Trophoblast cell (in vitro differentiated cells and primary cell): ENCODE results near the gene SRBD1.

Experiments used
- DNase-seq, 2 donors: peaks; one replicate each; pipeline ENCODE4 v3.0.0-alpha.2; 2016
- H2AFZ ChIP-seq: 2 replicates; pipeline ENCODE4 v1.6.1; 2013; ENCODE audit warnings: low read length, moderate library complexity, mild to moderate bottlenecking; ENCODE audit not compliant: insufficient read depth, poor library complexity
- H2AK5ac ChIP-seq: 2 replicates; pipeline ENCODE4 v1.6.1; 2013; ENCODE audit warnings: mild to moderate bottlenecking, low read length
- H2BK120ac ChIP-seq: 2 replicates; pipeline ENCODE4 v1.6.1; 2013; ENCODE audit warnings: low read length, mild to moderate bottlenecking, moderate library complexity; ENCODE audit not compliant: insufficient read depth, poor library complexity
- H2BK12ac ChIP-seq: 2 replicates; pipeline ENCODE4 v1.6.1; 2013; ENCODE audit warnings: mild to moderate bottlenecking, low read length, moderate library complexity
- H2BK5ac ChIP-seq: 2 replicates; pipeline ENCODE4 v1.6.1; 2013; ENCODE audit warnings: low read length, low read depth, moderate library complexity, mild to moderate bottlenecking; ENCODE audit not compliant: poor library complexity
- H3K14ac ChIP-seq: 2 replicates; pipeline ENCODE4 v1.6.1; 2013; ENCODE audit warnings: mild to moderate bottlenecking, low read length
- H3K18ac ChIP-seq: 2 replicates; pipeline ENCODE4 v1.6.1; 2013; ENCODE audit warnings: mild to moderate bottlenecking, low read length
- H3K23ac ChIP-seq: 2 replicates; pipeline ENCODE4 v1.6.1; 2013; ENCODE audit warnings: low read length
- H3K27ac ChIP-seq: 2 replicates; pipeline ENCODE4 v1.5.1; 2013; ENCODE audit warnings: low read depth, mild to moderate bottlenecking, inconsistent platforms, low read length, moderate library complexity
- H3K27me3 ChIP-seq: 2 replicates; pipeline ENCODE4 v1.6.1; 2013; ENCODE audit warnings: inconsistent platforms, mild to moderate bottlenecking, low read length, moderate library complexity; ENCODE audit not compliant: insufficient read depth
- H3K36me3 ChIP-seq, 2 experiments: 1 replicate in 1 of 2; 2 replicates in 1 of 2; pipeline ENCODE4 v1.6.1; 2013; ENCODE audit warnings: low read length in 2 of 2, mild to moderate bottlenecking in 2 of 2, moderate library complexity in 1 of 2; ENCODE audit not compliant: insufficient read depth in 2 of 2, control insufficient read depth in 1 of 2
- H3K4ac ChIP-seq: 2 replicates; pipeline ENCODE4 v1.6.1; 2013; ENCODE audit warnings: low read depth, mild to moderate bottlenecking, low read length, moderate library complexity
- H3K4me1 ChIP-seq, 2 experiments: 1 replicate in 1 of 2; 2 replicates in 1 of 2; pipeline ENCODE4 v1.6.1; 2013; ENCODE audit warnings: low read length in 2 of 2, mild to moderate bottlenecking in 2 of 2, moderate library complexity in 1 of 2; ENCODE audit not compliant: insufficient read depth in 2 of 2, control insufficient read depth in 1 of 2
- H3K4me2 ChIP-seq: 2 replicates; pipeline ENCODE4 v1.6.1; 2013; ENCODE audit warnings: inconsistent platforms, mild to moderate bottlenecking, low read length, moderate library complexity
- H3K4me3 ChIP-seq: 2 replicates; pipeline ENCODE4 v1.5.1; 2013; ENCODE audit warnings: mild to moderate bottlenecking, low read depth, low read length, inconsistent platforms
- H3K79me1 ChIP-seq: one replicate; pipeline ENCODE4 v1.6.1; 2013; ENCODE audit warnings: low read length
- H3K79me2 ChIP-seq: 2 replicates; pipeline ENCODE4 v1.6.1; 2013; ENCODE audit warnings: low read length, mild to moderate bottlenecking; ENCODE audit not compliant: control insufficient read depth, insufficient read depth, poor library complexity
- H3K9ac ChIP-seq: 2 replicates; pipeline ENCODE4 v1.6.1; 2013; ENCODE audit warnings: mild to moderate bottlenecking, low read length
- H3K9me3 ChIP-seq: 2 replicates; pipeline ENCODE4 v1.6.1; 2013; ENCODE audit warnings: low read depth, mild to moderate bottlenecking, control low read depth, inconsistent platforms, low read length; ENCODE audit not compliant: insufficient read depth
- H4K12ac ChIP-seq: 2 replicates; pipeline ENCODE4 v1.6.1; 2013; ENCODE audit warnings: low read depth, mild to moderate bottlenecking, low read length, moderate library complexity
- H4K8ac ChIP-seq: 2 replicates; pipeline ENCODE4 v1.6.1; 2013; ENCODE audit warnings: low read depth, mild to moderate bottlenecking, low read length, moderate library complexity
- H4K91ac ChIP-seq: one replicate; pipeline ENCODE4 v1.6.1; 2013; ENCODE audit warnings: low read depth, mild to moderate bottlenecking, low read length, moderate library complexity
- WGBS: extraction: QIAGEN DNeasy Blood & Tissue Kit; methylation state at CpG from one replicate; pipeline ENCODE4 v1.1.7; 2013; ENCODE audit warnings: missing lambda C conversion rate; ENCODE audit not compliant: insufficient read length, insufficient coverage; ENCODE audit errors: extremely low coverage; 5-methylcytosine and 5-hydroxymethylcytosine counted together

SRBD1 gene

DNA sequence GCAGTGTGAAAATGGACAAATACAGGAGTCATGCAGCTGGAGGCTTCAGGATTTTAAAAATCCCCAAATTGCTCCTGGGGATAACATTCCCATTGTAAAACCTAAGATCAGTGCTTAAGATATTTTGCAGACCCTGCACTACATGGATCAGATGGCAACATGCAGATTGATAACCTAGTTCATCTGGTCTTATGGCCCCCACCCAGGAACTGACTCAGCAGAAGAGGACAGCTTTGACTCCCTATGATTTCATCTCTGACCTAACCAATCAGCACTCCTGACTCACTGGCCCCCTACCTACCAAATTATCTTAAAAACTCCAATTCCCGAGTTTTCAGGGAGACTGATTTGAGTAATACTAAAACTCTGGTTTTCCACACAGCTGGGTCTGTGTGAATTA, 20.0 kb downstream of the SRBD1 start:
- Histone ChIP-seq H3K79me2 (no peaks in the 10 kb centered on the region), H3K18ac (no peak overlapping the region), H3K79me1 (no peaks in the 10 kb centered on the region), H3K9me3 (no peaks in the 10 kb centered on the region), H4K12ac (no peak overlapping the region), H3K23ac (no peak overlapping the region), H2AFZ (no peak overlapping the region), H2BK120ac (no peak overlapping the region), H4K8ac (no peak overlapping the region), H3K4me1 (no peaks in the 10 kb centered on the region), H3K27me3 (no peaks in the 10 kb centered on the region), H3K9ac (no peak overlapping the region), H3K14ac (no peak overlapping the region), H2AK5ac (no peak overlapping the region), H3K4ac (no peak overlapping the region), H3K4me3 (no peak overlapping the region), H4K91ac (no peak overlapping the region), H3K4me2 (no peak overlapping the region), H2BK12ac (no peak overlapping the region), H3K27ac (no peak overlapping the region), H3K36me3 (peaks cover 0 to 2% of the 10 kb centered on the region in 2 experiments), H2BK5ac (no peak overlapping the region)
- WGBS = 83% methylated on average over 1 of the region's 1 CpG
- no peak for DNase-seq

DNA sequence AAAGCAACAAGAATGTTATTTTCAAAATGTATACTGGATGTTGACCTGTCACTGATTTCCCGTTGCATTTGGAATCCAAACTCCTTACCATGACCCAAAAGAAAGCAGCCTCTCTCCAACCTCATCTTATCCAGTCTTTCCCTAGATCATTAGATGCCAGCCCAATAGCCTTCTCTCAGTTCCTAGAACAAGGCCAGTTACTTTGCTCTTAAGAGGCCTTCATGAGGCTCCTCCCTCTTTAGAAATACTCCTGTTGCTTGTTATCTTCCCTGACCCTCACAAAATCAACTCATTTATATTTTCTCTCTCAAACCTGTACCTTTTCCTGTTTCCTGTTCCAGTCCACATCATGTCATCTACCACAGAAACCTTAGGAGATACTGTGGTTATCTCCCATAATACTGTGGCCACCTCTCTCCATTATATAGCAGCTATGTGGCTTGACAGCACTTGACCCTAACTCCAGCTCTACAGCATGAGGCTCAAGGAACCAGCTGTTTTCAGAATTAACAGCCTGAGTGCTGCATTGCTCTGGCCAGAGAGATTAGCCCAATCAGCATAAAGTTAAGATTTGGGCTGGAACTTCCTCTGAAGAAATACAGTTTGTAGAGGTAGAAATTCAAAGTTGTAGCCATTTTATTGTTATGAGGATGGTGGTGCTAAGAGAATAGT, 22.8 kb downstream of the SRBD1 start:
- no peaks in the 10 kb centered on the region for H3K27me3 ChIP-seq
- no peak overlapping the region for H4K91ac ChIP-seq
- no peak overlapping the region for H2AK5ac ChIP-seq
- no peak overlapping the region for H3K9ac ChIP-seq
- H4K8ac ChIP-seq = no peak overlapping the region
- no peak overlapping the region for H3K23ac ChIP-seq
- H3K4me2 ChIP-seq = no peak overlapping the region
- WGBS = no CpG with 5 or more reads among the region's 1 CpG
- H3K79me1 ChIP-seq = no peaks in the 10 kb centered on the region
- no peak overlapping the region for H3K18ac ChIP-seq
- H3K4me3 ChIP-seq = no peak overlapping the region
- H3K9me3 ChIP-seq = no peaks in the 10 kb centered on the region
- no peak overlapping the region for H2BK5ac ChIP-seq
- no peak overlapping the region for H2BK12ac ChIP-seq
- H3K4ac ChIP-seq = no peak overlapping the region
- no peaks in the 10 kb centered on the region for H3K79me2 ChIP-seq
- H3K36me3 ChIP-seq = peaks cover 0 to 2% of the 10 kb centered on the region in 2 experiments
- H3K27ac ChIP-seq = no peak overlapping the region
- no peak overlapping the region for H4K12ac ChIP-seq
- H3K4me1 ChIP-seq = no peaks in the 10 kb centered on the region
- no peak overlapping the region for H3K14ac ChIP-seq
- H2AFZ ChIP-seq = no peak overlapping the region
- no peak for DNase-seq
- no peak overlapping the region for H2BK120ac ChIP-seq

DNA sequence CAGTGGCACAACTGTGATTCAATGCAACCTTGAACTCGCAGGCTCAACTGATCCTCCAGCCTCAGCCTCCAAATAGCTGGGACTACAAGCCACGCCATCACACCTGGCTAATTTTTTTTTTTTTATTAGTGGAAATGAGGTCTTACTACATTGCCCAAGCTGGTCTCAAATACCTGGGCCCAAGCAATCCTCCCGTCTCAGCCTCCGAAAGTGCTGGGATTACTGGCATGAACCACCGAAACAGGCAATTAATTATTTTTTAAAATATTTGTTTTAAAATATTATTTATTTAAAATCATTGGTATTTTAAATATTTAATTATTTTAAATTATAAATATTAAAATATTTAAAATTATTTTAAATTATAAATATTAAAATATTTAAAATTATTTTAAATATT, 24.5 kb downstream of the SRBD1 start:
- no CpG with 5 or more reads among the region's 5 CpGs for WGBS
- Histone ChIP-seq H2BK120ac (no peak overlapping the region), H3K79me1 (no peaks in the 10 kb centered on the region), H2BK12ac (no peak overlapping the region), H2AFZ (no peak overlapping the region), H4K91ac (no peak overlapping the region), H3K79me2 (no peaks in the 10 kb centered on the region), H2AK5ac (no peak overlapping the region), H3K36me3 (no peaks in the 10 kb centered on the region), H3K4me3 (no peak overlapping the region), H3K27me3 (no peaks in the 10 kb centered on the region), H3K4me1 (no peaks in the 10 kb centered on the region), H3K9me3 (no peaks in the 10 kb centered on the region), H3K9ac (no peak overlapping the region), H3K23ac (no peak overlapping the region), H3K4ac (no peak overlapping the region), H3K18ac (no peak overlapping the region), H3K4me2 (no peak overlapping the region), H4K12ac (no peak overlapping the region), H2BK5ac (no peak overlapping the region), H3K14ac (no peak overlapping the region), H4K8ac (no peak overlapping the region), H3K27ac (no peak overlapping the region)
- DNase-seq = no peak

DNA sequence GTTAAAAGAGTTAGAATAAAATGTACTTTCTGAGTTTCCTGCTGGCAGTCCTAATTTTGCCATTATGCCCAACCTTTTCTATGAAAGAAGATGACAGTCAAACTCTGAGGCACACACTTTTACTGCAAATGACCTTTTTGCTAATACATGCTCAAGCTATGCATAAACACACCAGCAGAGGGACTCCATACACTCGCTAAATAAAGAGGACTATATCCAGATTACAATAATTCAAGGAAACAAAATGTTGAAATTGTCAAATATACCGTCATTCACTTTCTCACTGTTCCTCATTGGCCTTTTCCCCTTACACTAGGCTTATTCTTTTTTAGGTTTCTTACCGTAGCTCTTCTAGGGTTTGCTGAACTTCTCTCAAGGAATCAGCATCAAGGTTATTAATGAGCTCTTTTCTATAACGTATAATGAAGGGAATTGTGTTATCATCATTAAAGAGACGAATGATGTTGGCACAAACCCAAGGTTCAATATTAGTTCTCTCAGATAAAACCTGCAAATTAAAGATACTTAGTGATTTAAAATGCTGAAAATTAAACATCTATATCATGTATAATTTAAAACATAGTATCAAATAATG, 25.7 kb downstream of the SRBD1 start:
- H2BK12ac ChIP-seq = no peak overlapping the region
- H4K91ac ChIP-seq = no peak overlapping the region
- H3K79me1 ChIP-seq = no peaks in the 10 kb centered on the region
- H3K79me2 ChIP-seq = no peaks in the 10 kb centered on the region
- H3K23ac ChIP-seq = no peak overlapping the region
- no peaks in the 10 kb centered on the region for H3K27me3 ChIP-seq
- H4K8ac ChIP-seq = no peak overlapping the region
- H2BK120ac ChIP-seq = no peak overlapping the region
- H3K9ac ChIP-seq = no peak overlapping the region
- no peak overlapping the region for H2AFZ ChIP-seq
- no peak overlapping the region for H3K4me2 ChIP-seq
- H3K4me1 ChIP-seq = no peaks in the 10 kb centered on the region
- H3K4ac ChIP-seq = no peak overlapping the region
- DNase-seq = peak; percentile 14 to 66
- H3K14ac ChIP-seq = no peak overlapping the region
- no peak overlapping the region for H3K18ac ChIP-seq
- H2AK5ac ChIP-seq = no peak overlapping the region
- no peak overlapping the region for H3K4me3 ChIP-seq
- no peak overlapping the region for H4K12ac ChIP-seq
- H3K36me3 ChIP-seq = no peaks in the 10 kb centered on the region
- no CpG with 5 or more reads among the region's 5 CpGs for WGBS
- no peaks in the 10 kb centered on the region for H3K9me3 ChIP-seq
- H3K27ac ChIP-seq = no peak overlapping the region
- H2BK5ac ChIP-seq = no peak overlapping the region
